ENCODE measurements around the gene BCL10.

BCL10 gene

GRCh38 chr1:85276215-85276977 lies at the start of gene BCL10:
TSS of gene BCL10 (minus strand) at chr1:85276632. CDS start at chr1:85276352, 280 bp downstream.
- DNase-seq, result peak; percentile 100

DNA sequence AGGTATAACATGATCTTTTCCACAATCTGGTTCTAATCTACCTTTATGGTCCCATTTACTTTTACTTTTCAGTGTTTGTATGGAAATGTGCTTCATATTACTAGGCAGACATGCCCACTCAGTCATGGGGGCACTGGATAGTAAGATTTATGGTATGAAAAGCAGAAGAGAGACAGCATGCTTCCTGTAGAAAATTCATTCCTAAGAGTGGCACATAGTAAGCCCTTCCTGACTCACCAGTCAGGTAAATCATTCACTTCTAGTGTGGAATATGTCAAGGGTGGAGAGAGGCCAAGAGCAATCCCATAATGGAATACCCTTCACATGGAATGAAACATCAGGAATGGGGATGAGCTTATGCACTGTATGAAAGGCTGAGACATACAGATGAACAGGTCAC lies 49.5 kb upstream of the BCL10 start:
- DNase-seq, result no peak

DNA sequence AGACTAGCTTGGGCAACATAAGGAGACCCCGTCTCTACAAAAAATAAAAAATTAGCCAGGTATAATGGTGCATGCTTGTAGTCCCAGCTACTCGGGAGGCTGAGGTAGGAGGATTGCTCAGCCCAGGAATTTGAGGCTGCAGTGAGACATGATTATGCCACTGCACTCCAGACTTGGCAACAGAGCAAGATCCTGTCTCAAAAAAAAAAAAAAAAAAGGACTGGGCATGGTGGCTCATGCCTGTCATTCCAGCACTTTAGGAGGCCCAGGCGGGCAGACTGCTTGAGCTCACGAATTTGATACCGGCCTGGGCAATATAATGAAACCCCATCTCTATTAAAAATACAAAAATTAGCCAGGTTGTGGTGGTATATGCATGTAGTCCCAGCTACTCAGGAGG lies 47.3 kb upstream of the BCL10 start:
- no peak for DNase-seq

DNA sequence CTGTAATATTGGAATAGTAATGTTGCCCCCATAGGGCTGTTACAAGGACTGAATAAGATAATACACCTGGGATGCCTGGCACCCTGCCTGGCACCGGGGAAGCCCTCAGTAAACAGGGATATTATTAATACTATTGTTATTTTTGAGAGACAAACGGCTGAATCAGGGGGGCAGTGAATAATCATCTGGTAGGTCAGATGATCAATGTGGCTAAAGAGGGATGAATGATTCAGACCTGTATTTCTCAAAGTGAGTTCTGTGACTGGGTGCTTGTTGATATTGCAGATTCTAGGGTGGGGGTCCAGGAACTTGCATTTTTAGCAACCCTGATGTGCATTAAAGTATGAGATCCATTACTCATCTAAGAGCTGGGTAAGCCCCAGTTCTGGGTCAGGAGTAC lies 46.2 kb upstream of the BCL10 start:
- DNase-seq, result no peak

DNA sequence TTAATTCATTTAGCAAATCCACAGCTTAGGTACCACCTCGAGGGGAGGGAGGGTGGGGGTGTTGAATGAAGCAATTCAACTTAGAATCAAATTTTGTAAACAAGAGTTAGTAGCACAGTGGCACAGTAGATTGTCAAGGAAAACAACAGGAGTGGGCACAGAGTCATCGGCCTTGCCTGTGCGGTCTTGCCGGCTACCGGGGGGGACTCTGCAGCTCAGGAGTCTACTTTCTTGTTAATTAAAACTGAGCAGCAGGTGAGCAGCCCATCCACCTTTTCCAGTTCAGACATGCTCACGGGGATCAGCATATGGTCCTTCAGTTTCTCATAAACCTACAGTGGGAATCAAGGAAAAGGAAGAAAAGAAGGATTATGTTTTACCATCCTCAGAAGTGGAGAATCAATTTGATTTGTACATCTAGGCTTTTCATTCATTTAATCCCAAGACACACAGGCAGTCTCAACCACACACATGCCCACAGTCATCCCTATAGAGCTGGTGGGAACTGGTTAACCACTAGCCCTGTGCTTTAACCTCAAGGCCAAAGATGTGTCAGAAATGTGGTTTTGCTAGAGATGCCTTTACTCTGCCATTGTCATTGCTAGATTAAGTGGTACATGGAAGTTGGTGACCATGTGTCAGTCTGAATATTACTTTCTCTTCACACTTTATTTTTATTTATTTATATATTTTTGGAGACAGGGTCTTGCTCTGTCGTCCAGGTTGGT lies 45.0 kb upstream of the BCL10 start:
- DNase-seq, result no peak

DNA sequence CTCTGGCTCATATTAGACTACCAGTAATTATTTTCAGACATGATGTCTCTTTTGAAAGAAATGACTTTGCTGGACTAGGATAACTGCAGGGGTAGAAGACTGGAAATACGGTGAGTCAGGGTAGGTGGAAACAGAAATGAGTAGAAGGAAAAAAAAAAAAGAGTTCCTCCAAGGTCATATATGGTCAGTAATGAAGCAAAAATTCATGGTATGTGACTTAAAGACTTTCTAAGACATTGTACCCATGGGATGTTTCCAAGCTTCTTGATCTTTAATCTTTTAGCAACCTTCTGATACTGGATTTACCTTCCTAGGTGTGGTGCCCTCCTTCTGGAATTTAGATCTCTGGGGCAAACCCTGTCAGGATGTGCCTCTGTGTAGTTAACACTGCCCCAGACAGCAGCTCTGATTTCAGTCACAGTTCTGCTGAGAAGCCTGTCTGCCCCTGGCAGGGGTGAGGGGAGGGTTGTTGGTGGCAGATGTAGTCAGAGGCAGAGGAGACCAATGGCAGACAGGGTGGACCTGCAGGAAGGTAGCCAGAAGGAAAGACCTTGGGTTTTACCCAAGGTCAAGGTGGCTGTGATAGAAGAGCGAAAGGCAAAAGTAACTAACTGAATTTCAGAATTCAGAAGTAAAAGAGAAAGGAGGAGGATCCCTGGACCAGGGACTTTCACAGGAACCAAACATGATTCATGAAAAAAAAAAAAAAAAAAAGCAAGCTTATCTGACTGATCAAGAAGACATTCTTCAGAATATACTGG lies 44.1 kb upstream of the BCL10 start:
- peak in 2 of 3 donors; percentile 7 to 19 for DNase-seq

GRCh38 chr1:85319931-85320330 lies 43.5 kb upstream of the BCL10 start:
- no peak for DNase-seq

- no peak for DNase-seq
Observed at GRCh38 chr1:85319491-85319890, 43.1 kb upstream of the BCL10 start.

DNA sequence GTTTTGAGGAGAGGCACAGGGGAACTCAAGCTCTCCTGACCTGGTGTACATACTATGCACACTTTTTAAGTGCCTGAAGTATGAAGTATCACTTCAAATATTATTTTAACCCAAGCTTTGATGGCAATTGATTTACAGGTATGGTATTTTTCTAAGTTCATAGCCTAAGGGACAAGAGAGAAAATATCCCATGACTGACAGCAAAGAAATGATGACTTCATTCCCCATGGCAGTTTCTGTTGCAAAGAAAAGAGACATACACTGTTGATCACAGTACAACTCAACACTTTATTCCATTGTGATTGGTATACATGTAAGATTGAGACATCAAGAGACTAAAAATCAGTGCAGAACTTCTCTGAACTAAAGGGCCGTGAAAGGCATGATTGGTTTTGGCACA lies 41.8 kb upstream of the BCL10 start:
- DNase-seq, result no peak

DNA sequence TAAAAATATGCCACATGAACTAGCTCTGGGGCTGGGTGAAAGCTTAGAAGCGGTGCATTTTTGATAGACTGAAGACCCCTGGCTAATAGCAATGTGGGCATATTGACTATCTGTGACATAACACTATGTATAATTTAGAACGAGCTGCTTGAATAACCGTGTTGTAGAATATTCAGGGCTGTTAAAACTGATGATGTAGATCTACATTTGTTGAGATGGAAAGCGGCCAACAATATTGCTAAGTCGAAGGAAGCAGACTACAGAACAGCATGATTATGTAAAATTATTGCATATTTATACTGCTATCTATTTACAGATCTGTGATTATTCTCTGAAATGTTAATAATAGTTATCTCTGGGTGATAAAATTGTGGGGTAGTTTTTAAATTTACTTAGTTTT lies 41.1 kb upstream of the BCL10 start:
- no peak for DNase-seq

DNA sequence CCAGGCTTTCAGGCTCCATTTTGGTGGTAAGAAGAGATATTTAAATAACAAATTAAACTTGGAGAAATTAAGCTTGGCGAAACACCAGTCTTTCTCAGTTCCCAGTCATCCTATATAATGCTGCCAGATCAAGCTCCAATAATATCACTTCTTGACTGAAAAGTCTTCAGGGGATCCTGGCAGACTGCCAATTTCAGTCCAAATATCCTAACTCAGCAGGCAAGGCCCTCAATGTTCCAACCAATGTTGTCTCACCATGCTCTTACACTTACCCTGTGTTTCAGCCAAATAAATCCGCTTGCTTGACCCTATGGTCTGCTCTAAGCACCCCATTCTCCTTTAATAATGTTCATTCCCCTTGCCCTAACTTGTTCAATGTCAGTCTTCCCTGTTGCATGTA lies 39.9 kb upstream of the BCL10 start:
- no peak for DNase-seq

GRCh38 chr1:85315789-85316188 lies 39.4 kb upstream of the BCL10 start:
- no peak for DNase-seq

DNA sequence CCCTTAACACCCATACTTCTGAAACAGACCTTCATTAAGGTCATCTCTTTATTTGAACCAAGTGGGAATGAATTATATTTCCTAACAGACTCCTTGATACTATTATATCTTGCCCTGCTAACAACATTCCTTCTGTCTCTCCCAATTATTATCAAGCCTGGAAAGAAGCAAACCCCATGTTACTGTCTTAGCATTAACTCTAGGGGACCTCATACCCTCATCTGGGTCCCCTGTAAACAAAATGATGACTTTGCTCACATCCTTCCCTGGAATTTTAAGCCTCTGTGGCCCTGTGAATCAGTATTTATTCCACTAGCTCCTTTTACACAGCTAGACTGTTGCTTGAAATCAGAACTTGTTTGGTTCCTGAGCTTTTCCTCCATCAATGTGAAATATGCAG lies 38.3 kb upstream of the BCL10 start:
- DNase-seq, result no peak

DNA sequence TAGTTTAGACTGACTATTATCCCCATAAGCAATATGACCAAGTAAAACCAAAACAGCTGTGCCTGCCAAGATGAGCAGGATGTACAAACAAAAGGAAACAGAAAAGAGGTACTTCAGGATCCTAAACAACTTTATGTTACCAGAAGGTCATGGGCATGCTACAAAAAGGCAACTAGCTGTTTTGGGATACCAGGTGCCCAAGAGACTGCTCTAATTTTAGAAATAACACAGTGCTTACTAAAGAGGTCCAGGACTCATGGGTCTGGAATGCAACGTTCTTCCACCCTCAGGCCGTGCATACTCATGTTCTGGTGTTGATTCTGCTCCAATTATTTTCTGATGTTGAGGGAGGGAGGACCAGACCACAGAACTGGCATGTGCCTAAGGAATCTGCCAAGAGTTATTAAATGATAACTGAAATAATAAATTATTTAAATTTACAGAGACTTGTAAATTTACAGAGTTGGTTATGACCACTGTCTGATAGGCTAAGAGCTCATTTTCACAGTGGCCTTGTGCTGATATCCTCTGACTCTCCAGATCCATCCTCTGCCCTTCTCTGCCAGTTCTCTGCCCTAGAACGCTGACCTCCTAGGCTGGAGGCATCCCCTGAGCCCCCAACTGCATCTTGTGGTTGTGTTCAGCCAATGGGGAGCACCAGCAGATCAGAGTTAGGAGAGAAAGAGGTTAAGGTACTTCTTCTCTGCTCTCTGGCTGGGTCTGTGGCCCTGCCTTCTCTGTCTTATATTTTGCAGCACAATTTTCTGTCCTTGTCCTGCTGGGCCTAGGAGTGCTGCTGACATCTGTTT lies 37.7 kb upstream of the BCL10 start:
- DNase-seq, result no peak

- no peak for DNase-seq
Observed at GRCh38 chr1:85311818-85312217, 35.4 kb upstream of the BCL10 start.

DNA sequence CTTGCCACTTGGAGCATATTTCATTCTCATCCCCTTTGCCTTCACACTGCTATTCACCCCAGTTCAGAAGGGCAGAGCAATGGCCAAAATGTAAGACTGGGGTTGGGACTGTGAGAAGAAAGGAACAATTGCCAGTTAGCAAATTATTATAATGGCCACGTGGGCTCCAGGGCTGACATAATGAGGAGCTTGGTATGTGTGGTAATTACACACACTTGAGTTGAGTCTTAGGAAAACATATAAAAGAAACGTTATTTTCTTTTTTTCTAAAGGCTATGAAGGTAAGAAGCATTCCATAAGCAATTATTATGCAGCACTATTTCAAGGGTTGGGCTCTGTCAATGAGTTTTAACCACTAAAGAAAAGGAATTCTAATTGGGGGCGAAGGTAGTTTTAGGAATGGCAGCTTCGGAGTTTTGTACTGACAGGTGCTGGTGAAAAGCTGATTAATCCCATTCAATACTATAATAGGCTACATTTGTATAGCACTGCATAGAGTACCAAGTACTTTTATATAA lies 32.5 kb upstream of the BCL10 start:
- no peak for DNase-seq

DNA sequence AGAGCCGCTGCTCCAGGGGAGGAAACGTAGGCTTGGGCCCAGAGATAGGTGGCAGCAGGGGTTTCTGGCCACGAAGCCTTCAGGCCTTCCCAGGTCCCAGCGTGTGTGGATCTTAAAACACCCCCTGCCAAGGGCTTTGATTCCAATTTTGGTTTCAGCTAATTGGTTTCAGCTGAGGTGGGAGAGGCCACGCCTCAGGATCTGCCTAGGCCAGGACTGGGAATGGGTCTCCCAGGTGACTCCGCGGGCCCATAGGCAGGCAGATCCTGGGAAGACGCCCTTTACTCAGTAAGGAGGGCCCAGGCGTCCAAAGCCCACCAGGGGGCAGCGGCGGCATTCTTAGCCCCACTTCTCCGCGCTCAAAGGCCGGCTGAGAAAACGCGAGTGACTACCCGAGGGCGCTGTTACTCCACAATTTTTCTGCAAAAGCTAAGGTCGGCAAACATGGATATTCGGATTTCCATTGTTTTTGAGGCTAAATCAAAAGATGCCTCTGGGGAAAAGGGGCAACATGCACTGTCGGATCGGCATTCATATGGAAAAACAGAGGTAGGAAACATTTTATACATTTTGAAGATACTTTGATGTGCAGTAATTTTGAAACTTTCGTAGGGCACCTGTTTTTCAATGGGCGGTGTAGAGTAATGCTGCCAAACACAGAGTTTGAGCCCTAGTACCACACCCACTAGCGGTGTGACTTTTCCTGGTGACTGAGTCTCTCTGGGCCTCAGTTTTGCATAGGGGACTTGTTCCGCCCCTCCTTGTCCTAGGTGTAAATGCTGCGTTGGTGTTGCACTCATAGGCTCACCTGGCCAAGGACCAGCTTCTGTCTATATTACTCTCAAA lies 31.8 kb upstream of the BCL10 start:
- DNase-seq, result peak; percentile 57 to 85 (median 68)

DNA sequence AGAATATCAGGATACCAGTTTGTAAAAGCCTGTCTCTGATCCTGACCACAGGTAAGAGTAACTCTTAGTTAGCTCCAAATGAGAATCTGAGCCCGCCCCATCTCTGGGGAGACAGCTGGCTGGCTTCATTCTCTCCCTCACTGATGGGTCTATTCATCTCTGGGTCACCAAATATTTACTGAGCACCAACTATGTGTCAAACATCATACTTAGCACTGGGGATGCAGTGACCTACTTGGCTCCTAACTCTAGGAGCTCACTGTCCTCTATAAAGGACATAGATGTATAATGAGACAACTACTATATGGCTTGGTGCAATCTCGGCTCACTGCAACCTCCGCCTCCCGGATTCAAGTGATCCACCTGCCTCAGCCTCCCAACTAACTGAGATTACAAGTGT lies 29.8 kb upstream of the BCL10 start:
- no peak for DNase-seq

DNA sequence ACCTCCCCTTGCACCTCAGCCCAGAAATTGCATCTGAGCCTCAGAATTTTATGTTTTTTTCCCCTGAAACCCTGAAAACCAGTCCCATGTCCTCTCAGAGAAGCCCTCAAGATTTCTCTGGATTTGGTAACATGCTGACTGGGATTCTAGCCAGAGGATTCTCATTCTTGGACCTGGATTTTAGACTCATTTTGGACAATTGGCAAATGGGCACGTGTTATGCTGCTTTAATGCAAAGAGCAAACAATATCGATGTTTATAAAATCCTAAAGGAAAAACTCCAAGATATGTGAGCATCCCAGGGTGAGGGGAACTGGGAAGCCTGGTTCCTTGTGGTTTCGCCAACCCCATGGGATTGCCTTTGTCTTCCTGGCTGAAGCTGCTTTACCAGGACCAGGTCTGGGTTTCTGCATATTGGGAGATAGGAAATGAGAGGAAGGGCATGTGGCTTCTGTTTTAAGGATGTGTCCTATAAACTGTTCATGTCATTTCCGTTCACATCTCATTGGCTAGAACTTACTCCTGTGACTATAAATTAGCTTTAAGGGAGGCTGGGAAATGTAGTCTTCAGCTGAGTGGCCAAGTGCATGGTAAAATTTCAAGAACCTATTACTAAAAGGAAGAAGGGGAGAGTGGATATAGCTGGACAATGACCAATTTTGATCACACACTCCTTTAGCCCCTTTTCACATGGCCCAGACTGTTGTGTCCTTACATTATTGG lies 27.2 kb upstream of the BCL10 start:
- no peak for DNase-seq

- DNase-seq, result no peak
Observed at GRCh38 chr1:85300140-85300539, 23.7 kb upstream of the BCL10 start.

All from suppressor macrophage treated with lipopolysaccharide for 1 hour (primary cell).